OCI-LY3 (cell line): ENCODE results near the gene USP28.

Source experiments
- H2AFZ ChIP-seq: fragments of 200-600, 300-600 bp; shearing (Covaris generic); 2 replicates; pipeline ENCODE4 v1.6.0; 2014; ENCODE audit warnings: antibody characterized with exemption, low read depth, low read length
- H3K27ac ChIP-seq: fragments of 200-600, 300-600 bp; sonication (generic); 2 replicates; pipeline ENCODE4 v1.5.1; 2014; ENCODE audit warnings: mild to moderate bottlenecking, low read length, moderate library complexity, mixed read lengths
- H3K27me3 ChIP-seq: fragments of 200-600, 300-600 bp; sonication (generic); 2 replicates; pipeline ENCODE4 v1.6.1; 2014; ENCODE audit warnings: low read depth, low read length, mixed read lengths
- H3K36me3 ChIP-seq: fragments of 200-600, 300-600 bp; sonication (generic); replicated peaks from 2 replicates; pipeline ENCODE3; 2014; ENCODE audit warnings: low read depth, low read length, mixed read lengths
- H3K4me1 ChIP-seq: fragments of 300-600, 200-600 bp; sonication (generic); 2 replicates; pipeline ENCODE4 v1.6.1; 2014; ENCODE audit warnings: low read length, mixed read lengths
- H3K4me2 ChIP-seq: fragments of 200-600, 300-600 bp; sonication (generic); 2 replicates; pipeline ENCODE4 v1.6.1; 2014; ENCODE audit warnings: low read length, mixed read lengths
- H3K4me3 ChIP-seq: fragments of 300-600, 200-600 bp; sonication (generic); 2 replicates; pipeline ENCODE4 v1.5.1; 2014; ENCODE audit warnings: antibody characterized with exemption, mild to moderate bottlenecking, low read length, moderate library complexity
- H3K79me2 ChIP-seq: fragments of 300-600, 200-600 bp; shearing (Covaris generic); 2 replicates; pipeline ENCODE4 v1.6.1; 2014; ENCODE audit warnings: mild to moderate bottlenecking, low read length, mixed read lengths
- H3K9ac ChIP-seq: fragments of 300-600, 200-600 bp; shearing (Covaris generic); 2 replicates; pipeline ENCODE4 v1.6.0; 2014; ENCODE audit warnings: mild to moderate bottlenecking, low read length, moderate library complexity
- H3K9me3 ChIP-seq: fragments of 200-600, 300-600 bp; shearing (Covaris generic); 2 replicates; pipeline ENCODE4 v1.6.1; 2014; ENCODE audit warnings: low read length, mixed read lengths; ENCODE audit not compliant: insufficient read depth
- H4K20me1 ChIP-seq: fragments of 200-600, 300-600 bp; sonication (generic); 2 replicates; pipeline ENCODE4 v1.6.1; 2016; ENCODE audit warnings: low read length, mixed read lengths; ENCODE audit not compliant: insufficient read depth
- EZH2phosphoT487 ChIP-seq: fragments of 200-600 bp; shearing (Covaris generic); IDR thresholded peaks from 2 replicates; pipeline ENCODE4 v1.6.1; 2018; ENCODE audit warnings: antibody characterized with exemption, mixed run types, low read depth
- TF ChIP-seq, protein P1 (sequence below): fragments of 200-600, 300-600 bp; sonication (generic); IDR thresholded peaks from 2 replicates; pipeline ENCODE4 v1.5.1; 2014; ENCODE audit warnings: antibody characterized with exemption, low read length, low read depth

Gene USP28

DNA sequence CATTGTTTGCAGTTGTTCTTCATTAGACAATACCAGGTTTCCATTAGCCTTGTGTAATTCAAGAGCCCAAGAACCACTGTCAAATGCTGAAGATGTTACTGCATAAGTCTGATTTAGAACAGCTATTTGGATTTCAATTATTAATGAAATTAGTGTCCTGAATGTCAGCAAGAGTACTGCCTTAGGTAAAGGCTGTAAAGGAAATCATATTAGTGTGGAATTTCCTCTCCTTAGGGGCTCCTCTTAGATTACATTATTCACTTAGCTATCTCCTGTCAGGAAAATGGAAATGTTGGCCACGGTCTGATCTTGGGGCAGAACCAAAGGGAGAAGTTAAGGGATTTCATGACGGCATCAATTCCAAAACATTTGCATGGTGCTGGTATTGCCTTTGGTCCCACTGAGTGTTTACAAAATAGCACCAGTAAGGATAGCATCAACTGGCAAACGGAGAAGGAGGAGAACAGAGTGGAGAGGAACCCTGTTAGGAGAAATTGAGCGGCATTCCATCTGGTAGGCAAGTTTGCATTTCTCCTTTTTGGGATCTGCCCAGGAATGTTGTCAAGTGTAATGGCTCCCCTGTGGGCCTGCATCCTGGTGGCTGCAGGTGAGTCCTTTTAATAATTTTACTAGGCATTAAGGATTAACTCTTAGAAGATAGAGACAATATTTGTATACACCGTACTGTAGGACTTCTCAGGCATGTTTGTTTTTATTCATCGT lies 29.2 kb upstream of the USP28 start, which contains the start of gene HTR3B:
Gene HTR3B, plus strand, starts transcription at position 418 of the 723 bp plus-strand sequence. Its CDS starts 138 bp downstream, at position 556.
- no peaks in the 10 kb centered on the region for H3K9me3 ChIP-seq
- no peak within 1 kb of the TSS for H3K4me3 ChIP-seq
- H3K27me3 ChIP-seq, result 0 out of 2 replicates have a peak, but pooled peaks cover 6% of the 10 kb centered on the region
- no peaks in the 10 kb centered on the region for H3K36me3 ChIP-seq
- H2AFZ ChIP-seq, result no peak within 1 kb of the TSS
- H3K4me2 ChIP-seq, result no peak within 1 kb of the TSS
- TF ChIP-seq, protein P1, sequence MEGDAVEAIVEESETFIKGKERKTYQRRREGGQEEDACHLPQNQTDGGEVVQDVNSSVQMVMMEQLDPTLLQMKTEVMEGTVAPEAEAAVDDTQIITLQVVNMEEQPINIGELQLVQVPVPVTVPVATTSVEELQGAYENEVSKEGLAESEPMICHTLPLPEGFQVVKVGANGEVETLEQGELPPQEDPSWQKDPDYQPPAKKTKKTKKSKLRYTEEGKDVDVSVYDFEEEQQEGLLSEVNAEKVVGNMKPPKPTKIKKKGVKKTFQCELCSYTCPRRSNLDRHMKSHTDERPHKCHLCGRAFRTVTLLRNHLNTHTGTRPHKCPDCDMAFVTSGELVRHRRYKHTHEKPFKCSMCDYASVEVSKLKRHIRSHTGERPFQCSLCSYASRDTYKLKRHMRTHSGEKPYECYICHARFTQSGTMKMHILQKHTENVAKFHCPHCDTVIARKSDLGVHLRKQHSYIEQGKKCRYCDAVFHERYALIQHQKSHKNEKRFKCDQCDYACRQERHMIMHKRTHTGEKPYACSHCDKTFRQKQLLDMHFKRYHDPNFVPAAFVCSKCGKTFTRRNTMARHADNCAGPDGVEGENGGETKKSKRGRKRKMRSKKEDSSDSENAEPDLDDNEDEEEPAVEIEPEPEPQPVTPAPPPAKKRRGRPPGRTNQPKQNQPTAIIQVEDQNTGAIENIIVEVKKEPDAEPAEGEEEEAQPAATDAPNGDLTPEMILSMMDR, result no peak
- TF ChIP-seq EZH2phosphoT487, result no peak
- H3K79me2 ChIP-seq, result no peaks in the 10 kb centered on the region
- peaks cover 22% of the 10 kb centered on the region for H3K4me1 ChIP-seq
- H4K20me1 ChIP-seq, result no peaks in the 10 kb centered on the region
- H3K9ac ChIP-seq, result no peak within 1 kb of the TSS
- no peak within 1 kb of the TSS for H3K27ac ChIP-seq

DNA sequence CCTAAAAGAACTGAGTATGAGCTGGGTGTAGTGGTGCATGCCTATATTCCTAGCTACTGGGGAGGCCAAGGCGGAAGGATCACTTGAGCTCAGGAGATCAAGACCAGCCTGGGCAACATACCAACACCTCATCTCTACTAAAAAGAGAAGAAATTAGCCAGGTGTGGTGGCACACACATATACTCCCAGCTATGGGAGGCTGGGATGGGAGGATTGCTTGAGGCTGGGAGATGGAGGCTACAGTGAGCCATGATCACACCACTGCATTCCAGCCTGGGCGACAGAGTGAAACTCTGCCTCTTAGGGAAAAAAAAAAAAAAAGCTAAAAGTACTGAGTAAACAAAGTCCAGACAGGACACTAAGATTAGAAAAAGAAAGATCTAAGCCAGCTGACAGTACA lies 25.8 kb upstream of the USP28 start:
- H4K20me1 ChIP-seq, result no peaks in the 10 kb centered on the region
- no peaks in the 10 kb centered on the region for H3K9me3 ChIP-seq
- TF ChIP-seq EZH2phosphoT487, result no peak
- TF ChIP-seq, protein P1, result no peak
- H3K9ac ChIP-seq, result no peak overlapping the region
- H3K27ac ChIP-seq, result no peak overlapping the region
- no peak overlapping the region for H3K4me3 ChIP-seq
- H3K36me3 ChIP-seq, result no peaks in the 10 kb centered on the region
- no peaks in the 10 kb centered on the region for H3K79me2 ChIP-seq
- no peaks in the 10 kb centered on the region for H3K27me3 ChIP-seq
- no peak overlapping the region for H3K4me2 ChIP-seq
- no peak overlapping the region for H2AFZ ChIP-seq
- H3K4me1 ChIP-seq, result peaks cover 15% of the 10 kb centered on the region

DNA sequence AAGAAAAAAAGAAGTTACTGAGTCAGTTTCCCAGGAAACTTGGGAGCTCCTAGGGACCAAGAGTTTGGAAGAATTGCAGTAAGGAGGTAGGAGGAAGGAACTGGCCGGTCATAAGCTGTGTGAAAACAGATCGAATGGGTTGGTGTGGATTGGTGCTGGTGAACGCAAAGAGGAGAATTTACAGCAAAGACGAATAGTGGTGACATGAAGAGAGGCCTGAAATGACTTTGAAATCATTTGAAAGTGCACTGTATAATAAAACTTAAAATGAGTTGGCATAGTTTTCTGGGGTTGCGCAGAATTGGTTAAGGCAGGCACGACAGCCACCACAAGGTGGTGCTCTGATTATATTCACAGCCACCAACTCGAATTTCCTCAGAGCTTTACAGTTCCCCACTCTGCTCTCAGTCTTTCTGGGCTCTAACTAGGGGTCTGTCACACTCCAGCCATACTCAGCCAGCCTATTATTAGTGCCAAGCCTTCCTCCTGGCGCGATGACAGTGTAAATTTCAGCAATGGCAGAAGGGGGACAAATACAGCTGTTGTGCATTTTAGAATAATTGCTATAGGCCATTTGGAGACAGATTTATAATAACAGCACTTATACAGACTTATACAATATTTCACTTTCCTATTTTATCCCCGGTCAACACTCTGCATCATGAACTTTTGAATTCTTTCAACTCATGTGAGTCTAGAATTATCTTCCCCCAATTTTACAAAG lies 20.9 kb upstream of the USP28 start:
- H2AFZ ChIP-seq, result peak overlapping the region; percentile 79
- H3K79me2 ChIP-seq, result no peaks in the 10 kb centered on the region
- no peaks in the 10 kb centered on the region for H4K20me1 ChIP-seq
- no peaks in the 10 kb centered on the region for H3K36me3 ChIP-seq
- H3K4me1 ChIP-seq, result peaks cover 33% of the 10 kb centered on the region
- H3K27ac ChIP-seq, result no peak overlapping the region
- peak overlapping the region; percentile 66 for H3K4me3 ChIP-seq
- no peak for TF ChIP-seq EZH2phosphoT487
- TF ChIP-seq, protein P1, result peak; percentile 94
- no peaks in the 10 kb centered on the region for H3K9me3 ChIP-seq
- H3K4me2 ChIP-seq, result peak overlapping the region; percentile 84
- H3K9ac ChIP-seq, result peak overlapping the region; percentile 49
- H3K27me3 ChIP-seq, result no peaks in the 10 kb centered on the region

DNA sequence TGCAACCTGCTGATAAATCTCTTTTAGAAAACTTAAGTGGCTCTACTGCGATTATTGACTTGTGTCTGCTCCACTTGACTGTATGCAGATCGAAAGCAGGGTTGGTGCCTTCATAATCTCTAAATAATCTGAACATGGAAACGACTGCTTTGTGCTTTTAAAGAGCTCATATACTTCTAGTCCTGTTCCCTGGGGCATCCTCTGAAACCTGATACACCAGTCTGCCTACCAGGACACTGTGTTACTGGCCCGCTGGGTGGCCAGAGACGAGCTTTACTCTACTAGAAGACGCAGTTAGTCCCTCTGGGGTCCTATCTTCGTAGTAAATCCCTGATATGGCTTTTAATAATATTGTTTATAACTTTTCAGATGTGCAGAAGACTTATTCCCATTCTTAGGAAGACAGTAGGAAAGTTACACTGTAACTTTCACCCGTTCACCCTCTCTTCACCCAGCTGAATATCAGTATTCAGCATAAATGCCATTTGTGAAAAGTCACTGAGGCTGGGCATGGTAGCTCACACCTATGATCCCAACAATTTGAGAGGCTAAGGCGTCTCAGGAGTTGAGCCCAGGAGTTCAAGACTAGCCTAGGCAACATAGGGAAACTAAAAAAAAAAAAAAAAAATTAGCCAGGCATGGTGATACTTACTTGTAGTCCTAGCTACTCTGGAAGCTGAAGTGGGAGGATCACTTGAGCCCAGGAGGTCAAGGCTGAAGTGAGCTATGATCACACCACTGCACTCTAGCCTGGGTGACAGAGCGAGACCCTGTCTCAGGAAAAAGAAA lies 20.2 kb upstream of the USP28 start:
- Histone ChIP-seq H4K20me1 (no peaks in the 10 kb centered on the region), H3K27me3 (no peaks in the 10 kb centered on the region), H3K79me2 (no peaks in the 10 kb centered on the region), H3K4me1 (peaks cover 33% of the 10 kb centered on the region), H3K36me3 (no peaks in the 10 kb centered on the region), H2AFZ (peak overlapping the region; percentile 79; the same call in 1 of the 2 replicates), H3K27ac (no peak overlapping the region), H3K9me3 (no peaks in the 10 kb centered on the region), H3K4me3 (peak overlapping the region; percentile 66), H3K9ac (peak overlapping the region; percentile 49; the same call in 1 of the 2 replicates), H3K4me2 (peak overlapping the region; percentile 84)
- TF ChIP-seq EZH2phosphoT487, result no peak
- TF ChIP-seq, protein P1, result no peak
